Measurements from ENCODE around the gene MOB3C.

GRCh38 chr1:46601257-46602007, 15.2 kb downstream of the MOB3C start:
- TF ChIP-seq, protein P1, sequence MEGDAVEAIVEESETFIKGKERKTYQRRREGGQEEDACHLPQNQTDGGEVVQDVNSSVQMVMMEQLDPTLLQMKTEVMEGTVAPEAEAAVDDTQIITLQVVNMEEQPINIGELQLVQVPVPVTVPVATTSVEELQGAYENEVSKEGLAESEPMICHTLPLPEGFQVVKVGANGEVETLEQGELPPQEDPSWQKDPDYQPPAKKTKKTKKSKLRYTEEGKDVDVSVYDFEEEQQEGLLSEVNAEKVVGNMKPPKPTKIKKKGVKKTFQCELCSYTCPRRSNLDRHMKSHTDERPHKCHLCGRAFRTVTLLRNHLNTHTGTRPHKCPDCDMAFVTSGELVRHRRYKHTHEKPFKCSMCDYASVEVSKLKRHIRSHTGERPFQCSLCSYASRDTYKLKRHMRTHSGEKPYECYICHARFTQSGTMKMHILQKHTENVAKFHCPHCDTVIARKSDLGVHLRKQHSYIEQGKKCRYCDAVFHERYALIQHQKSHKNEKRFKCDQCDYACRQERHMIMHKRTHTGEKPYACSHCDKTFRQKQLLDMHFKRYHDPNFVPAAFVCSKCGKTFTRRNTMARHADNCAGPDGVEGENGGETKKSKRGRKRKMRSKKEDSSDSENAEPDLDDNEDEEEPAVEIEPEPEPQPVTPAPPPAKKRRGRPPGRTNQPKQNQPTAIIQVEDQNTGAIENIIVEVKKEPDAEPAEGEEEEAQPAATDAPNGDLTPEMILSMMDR (optimal IDR thresholded peaks at IDR 0.05 in 1 of 3, IDR thresholded peaks at IDR 0.05 in 1 of 3, conservative IDR thresholded peaks at IDR 0.05 in 1 of 3; ENCODE audit: extremely low read depth in 1 of 3, insufficient read depth in 2 of 3, low read length in 3 of 3), result no peak
- no peak for TF ChIP-seq EZH2 (IDR thresholded peaks at IDR 0.05; ENCODE audit: low read length)
